KMS-11 (cell line): Measurements from ENCODE around the gene EIPR1.

Experiments
- H2AFZ ChIP-seq: fragments of 200-600 bp; sonication (generic); 2 replicates; pipeline ENCODE4 v1.6.1; 2016; ENCODE audit warnings: antibody characterized with exemption, mixed run types, low read depth
- H3K27ac ChIP-seq: fragments of 200-600 bp; sonication (generic); 2 replicates; pipeline ENCODE4 v1.6.1; 2016; ENCODE audit warnings: mild to moderate bottlenecking, mixed run types
- H3K27me3 ChIP-seq: fragments of 200-600 bp; sonication (generic); 2 replicates; pipeline ENCODE4 v1.6.1; 2017; ENCODE audit warnings: mild to moderate bottlenecking, low read depth, mixed run types, moderate library complexity; ENCODE audit not compliant: insufficient read depth
- H3K36me3 ChIP-seq: fragments of 200-600 bp; sonication (generic); 2 replicates; pipeline ENCODE4 v1.6.1; 2017; ENCODE audit warnings: mild to moderate bottlenecking, mixed run types; ENCODE audit not compliant: insufficient read depth
- H3K4me1 ChIP-seq: fragments of 200-600 bp; sonication (generic); 2 replicates; pipeline ENCODE4 v1.6.1; 2016; ENCODE audit warnings: mild to moderate bottlenecking, low read depth, mixed run types; ENCODE audit not compliant: poor library complexity, severe bottlenecking
- H3K4me2 ChIP-seq: fragments of 200-600 bp; sonication (generic); 2 replicates; pipeline ENCODE4 v1.7.0; 2016; ENCODE audit warnings: mild to moderate bottlenecking, mixed run types
- H3K4me3 ChIP-seq: fragments of 200-600 bp; sonication (generic); IDR thresholded peaks from 2 replicates; pipeline ENCODE4 v1.6.1; 2017; ENCODE audit warnings: low read depth, low read length, mixed read lengths; ENCODE audit not compliant: insufficient read depth
- H3K79me2 ChIP-seq: fragments of 200-600 bp; sonication (generic); 2 replicates; pipeline ENCODE4 v1.6.1; 2016; ENCODE audit warnings: low read depth, mixed run types; ENCODE audit not compliant: insufficient read depth
- H3K9ac ChIP-seq: fragments of 200-600 bp; sonication (generic); 2 replicates; pipeline ENCODE4 v1.6.1; 2016; ENCODE audit warnings: mild to moderate bottlenecking, mixed run types
- H4K20me1 ChIP-seq: fragments of 200-600 bp; sonication (generic); 2 replicates; pipeline ENCODE4 v1.6.1; 2016; ENCODE audit warnings: mild to moderate bottlenecking, mixed run types; ENCODE audit not compliant: insufficient read depth
- TF ChIP-seq, protein P1 (sequence below): fragments of 200-600 bp; sonication (generic); conservative IDR thresholded peaks from 2 replicates; pipeline ENCODE4 v1.6.1; 2017; ENCODE audit warnings: low read depth, mild to moderate bottlenecking, antibody characterized with exemption, low read length, moderate library complexity, mixed read lengths

EIPR1 gene

DNA sequence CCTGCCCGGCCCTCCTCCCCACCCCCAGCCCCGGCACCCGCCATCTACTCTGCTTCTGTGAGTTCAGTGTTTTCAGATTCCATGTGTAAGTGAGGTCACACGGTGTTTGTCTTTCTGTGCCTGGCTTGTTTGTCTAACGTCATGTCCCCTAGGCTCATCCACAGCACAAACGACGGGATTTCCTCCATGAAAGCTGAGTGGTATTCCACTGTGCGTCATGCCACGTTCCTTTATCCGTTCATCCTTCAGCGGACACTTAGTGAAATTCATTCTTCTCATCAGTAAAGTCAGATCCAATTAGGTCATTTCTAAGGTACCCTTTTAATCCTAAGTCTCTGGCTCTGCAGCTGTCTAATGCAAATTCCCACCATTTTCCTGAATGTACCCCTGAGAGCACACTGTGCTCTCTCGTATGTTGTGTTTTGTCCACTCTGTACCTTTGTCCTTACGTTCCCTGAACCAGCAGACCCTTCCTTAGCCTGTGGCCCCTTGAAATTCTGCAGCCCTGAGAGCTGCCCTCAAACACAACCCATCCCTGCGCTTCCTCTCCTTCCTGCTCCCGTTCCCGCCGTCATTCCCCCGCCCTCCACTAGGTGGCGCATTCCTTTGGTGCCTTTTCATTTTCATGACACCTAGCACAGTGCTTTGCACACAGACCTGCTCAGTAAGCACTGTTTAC lies 46.0 kb upstream of the EIPR1 start:
- Histone ChIP-seq H2AFZ (no peak overlapping the region), H3K4me3 (no peak overlapping the region), H3K27me3 (no peaks in the 10 kb centered on the region), H3K4me2 (no peak overlapping the region), H3K4me1 (no peaks in the 10 kb centered on the region), H3K9ac (no peak overlapping the region), H3K79me2 (no peaks in the 10 kb centered on the region), H4K20me1 (no peaks in the 10 kb centered on the region), H3K27ac (no peak overlapping the region), H3K36me3 (no peaks in the 10 kb centered on the region)
- TF ChIP-seq, protein P1, sequence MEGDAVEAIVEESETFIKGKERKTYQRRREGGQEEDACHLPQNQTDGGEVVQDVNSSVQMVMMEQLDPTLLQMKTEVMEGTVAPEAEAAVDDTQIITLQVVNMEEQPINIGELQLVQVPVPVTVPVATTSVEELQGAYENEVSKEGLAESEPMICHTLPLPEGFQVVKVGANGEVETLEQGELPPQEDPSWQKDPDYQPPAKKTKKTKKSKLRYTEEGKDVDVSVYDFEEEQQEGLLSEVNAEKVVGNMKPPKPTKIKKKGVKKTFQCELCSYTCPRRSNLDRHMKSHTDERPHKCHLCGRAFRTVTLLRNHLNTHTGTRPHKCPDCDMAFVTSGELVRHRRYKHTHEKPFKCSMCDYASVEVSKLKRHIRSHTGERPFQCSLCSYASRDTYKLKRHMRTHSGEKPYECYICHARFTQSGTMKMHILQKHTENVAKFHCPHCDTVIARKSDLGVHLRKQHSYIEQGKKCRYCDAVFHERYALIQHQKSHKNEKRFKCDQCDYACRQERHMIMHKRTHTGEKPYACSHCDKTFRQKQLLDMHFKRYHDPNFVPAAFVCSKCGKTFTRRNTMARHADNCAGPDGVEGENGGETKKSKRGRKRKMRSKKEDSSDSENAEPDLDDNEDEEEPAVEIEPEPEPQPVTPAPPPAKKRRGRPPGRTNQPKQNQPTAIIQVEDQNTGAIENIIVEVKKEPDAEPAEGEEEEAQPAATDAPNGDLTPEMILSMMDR = peak; percentile 79

DNA sequence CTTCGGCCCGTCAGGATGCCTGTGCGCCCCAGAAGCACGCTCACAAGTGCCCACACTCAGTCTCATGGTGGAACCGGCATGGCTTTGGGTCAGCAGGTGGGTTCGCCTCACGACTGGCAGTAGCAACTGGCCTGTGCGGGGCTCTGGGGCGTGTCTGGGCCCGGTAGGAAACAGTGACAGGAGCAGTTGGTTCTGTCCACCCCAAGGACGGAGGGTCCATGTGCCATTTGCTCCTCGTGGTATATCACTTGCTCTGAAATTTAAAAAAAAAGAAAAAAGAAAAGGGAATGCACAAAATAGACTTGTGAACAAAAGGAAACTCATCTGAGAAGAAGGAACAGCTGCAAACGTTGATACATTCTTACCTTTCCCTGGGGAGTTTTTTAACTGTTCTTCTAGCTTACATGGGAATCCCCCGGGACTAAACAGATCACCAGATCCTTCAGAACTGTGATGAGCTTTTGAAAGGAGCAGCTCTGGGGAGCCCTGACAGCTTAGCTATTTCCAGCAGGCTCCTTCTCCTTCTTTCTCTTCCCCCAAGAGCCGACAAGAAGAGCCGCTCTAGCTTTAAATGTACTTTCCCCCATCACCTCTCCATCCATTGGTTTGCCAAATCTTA lies 44.7 kb upstream of the EIPR1 start:
- no peaks in the 10 kb centered on the region for H3K79me2 ChIP-seq
- H3K4me2 ChIP-seq = no peak overlapping the region
- no peak overlapping the region for H3K27ac ChIP-seq
- H2AFZ ChIP-seq = no peak overlapping the region
- H3K27me3 ChIP-seq = no peaks in the 10 kb centered on the region
- no peak overlapping the region for H3K9ac ChIP-seq
- H3K36me3 ChIP-seq = no peaks in the 10 kb centered on the region
- H4K20me1 ChIP-seq = no peaks in the 10 kb centered on the region
- H3K4me1 ChIP-seq = no peaks in the 10 kb centered on the region
- TF ChIP-seq, protein P1 = no peak
- no peak overlapping the region for H3K4me3 ChIP-seq

DNA sequence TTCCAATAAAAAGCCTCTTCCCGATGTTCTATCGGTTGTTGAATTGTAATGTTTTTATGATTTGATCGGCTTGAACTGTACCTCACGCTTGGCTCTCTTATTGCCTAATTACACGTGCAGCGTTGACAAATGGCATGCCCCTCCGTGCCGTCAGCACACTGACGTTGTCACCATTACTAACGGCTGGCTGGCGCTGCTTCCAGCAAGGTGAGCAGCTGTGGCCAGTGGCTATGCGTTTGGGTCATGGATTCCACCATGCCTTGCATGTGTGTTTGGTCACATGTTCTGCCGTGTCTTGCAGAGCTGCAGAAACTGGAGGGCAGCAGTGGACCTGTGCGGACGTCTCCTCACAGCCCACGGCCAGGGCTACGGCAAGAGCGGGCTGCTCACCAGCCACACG lies 44.0 kb upstream of the EIPR1 start:
- no peak overlapping the region for H2AFZ ChIP-seq
- TF ChIP-seq, protein P1 = no peak
- H4K20me1 ChIP-seq = no peaks in the 10 kb centered on the region
- no peak overlapping the region for H3K4me3 ChIP-seq
- no peaks in the 10 kb centered on the region for H3K27me3 ChIP-seq
- no peak overlapping the region for H3K9ac ChIP-seq
- H3K79me2 ChIP-seq = no peaks in the 10 kb centered on the region
- H3K27ac ChIP-seq = no peak overlapping the region
- H3K4me2 ChIP-seq = no peak overlapping the region
- no peaks in the 10 kb centered on the region for H3K36me3 ChIP-seq
- H3K4me1 ChIP-seq = no peaks in the 10 kb centered on the region

DNA sequence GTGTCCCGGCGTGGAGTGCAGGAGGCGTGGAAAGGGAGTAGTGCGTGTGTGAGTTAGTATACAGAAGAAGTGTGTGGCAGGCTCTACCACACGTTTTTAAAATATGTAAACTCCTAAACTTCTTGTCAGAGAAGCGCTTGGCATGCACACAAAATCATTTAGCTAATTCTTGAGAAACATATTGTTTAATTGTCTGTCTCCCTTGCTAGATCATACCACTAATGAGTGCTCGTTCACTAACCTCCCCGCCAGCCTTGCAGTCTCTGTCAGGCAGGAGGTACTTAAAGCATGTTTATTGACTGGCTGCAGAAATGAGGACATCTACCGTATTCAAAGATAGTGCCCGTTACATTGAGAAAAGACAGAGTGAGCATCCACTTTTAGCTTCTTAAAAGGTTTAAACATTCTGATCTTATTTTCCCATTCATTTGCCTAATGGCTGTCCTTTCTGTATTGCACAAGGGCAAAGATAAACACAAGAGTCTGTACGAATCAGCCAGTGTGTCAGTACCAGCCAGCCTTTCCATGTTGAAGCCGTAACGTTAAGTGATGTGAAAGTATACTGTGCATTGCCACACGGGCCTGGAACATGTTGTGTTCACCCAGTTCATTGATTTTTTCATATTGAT lies 43.3 kb upstream of the EIPR1 start:
- no peak overlapping the region for H3K4me2 ChIP-seq
- TF ChIP-seq, protein P1 = no peak
- H3K27ac ChIP-seq = no peak overlapping the region
- H3K27me3 ChIP-seq = no peaks in the 10 kb centered on the region
- no peak overlapping the region for H3K4me3 ChIP-seq
- H2AFZ ChIP-seq = no peak overlapping the region
- H3K4me1 ChIP-seq = no peaks in the 10 kb centered on the region
- no peaks in the 10 kb centered on the region for H3K79me2 ChIP-seq
- no peaks in the 10 kb centered on the region for H3K36me3 ChIP-seq
- no peaks in the 10 kb centered on the region for H4K20me1 ChIP-seq
- H3K9ac ChIP-seq = no peak overlapping the region
